ENCODE measurements around the gene ZSWIM5. TPM values are rescaled to one million over a fixed set of nuclear protein-coding genes. Genes with fewer than 3 reads are reported as not detected.

ZSWIM5 gene
- total and polyA plus RNA-seq, 10 donors: 0.15 to 4.7 (median 2.7) TPM

DNA sequence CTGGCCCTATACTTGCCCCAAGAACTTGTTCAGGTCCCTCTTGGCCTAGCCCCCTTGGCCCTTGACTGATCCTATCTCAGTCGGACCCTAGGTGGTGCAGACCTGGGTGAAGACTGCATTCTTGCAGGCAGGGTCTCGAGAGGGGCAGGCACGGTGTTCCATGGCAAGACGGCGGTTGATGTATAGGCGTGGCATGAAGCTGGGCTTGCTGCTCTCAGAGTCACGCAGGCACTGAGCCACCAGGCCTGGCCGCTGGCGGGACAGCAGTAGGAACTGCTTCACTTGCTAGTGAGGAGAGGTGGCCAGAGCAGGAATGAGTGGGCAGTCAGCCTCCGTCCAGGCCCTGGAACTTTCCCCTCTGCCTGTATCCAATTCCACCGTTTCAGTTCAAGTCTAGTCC is 199.1 kb downstream of the ZSWIM5 start:
- Histone ChIP-seq H3K36me3 (peaks cover 2 to 76% (median 73%) of the 10 kb centered on the region in 6 donors), H3K4me1 (peaks cover 18 to 36% (median 28%) of the 10 kb centered on the region in 6 donors), H3K4me3 (no peak overlapping the region), H3K27me3 (replicated peaks in 1 of 7) (no peaks in the 10 kb centered on the region), H3K9me3 (no peaks in the 10 kb centered on the region), H3K27ac (no peak overlapping the region)
- no peak for TF ChIP-seq POLR2A (IDR thresholded peaks at IDR 0.05)
- no peak for TF ChIP-seq POLR2AphosphoS5 (IDR thresholded peaks at IDR 0.05)
- TF ChIP-seq, protein P1, sequence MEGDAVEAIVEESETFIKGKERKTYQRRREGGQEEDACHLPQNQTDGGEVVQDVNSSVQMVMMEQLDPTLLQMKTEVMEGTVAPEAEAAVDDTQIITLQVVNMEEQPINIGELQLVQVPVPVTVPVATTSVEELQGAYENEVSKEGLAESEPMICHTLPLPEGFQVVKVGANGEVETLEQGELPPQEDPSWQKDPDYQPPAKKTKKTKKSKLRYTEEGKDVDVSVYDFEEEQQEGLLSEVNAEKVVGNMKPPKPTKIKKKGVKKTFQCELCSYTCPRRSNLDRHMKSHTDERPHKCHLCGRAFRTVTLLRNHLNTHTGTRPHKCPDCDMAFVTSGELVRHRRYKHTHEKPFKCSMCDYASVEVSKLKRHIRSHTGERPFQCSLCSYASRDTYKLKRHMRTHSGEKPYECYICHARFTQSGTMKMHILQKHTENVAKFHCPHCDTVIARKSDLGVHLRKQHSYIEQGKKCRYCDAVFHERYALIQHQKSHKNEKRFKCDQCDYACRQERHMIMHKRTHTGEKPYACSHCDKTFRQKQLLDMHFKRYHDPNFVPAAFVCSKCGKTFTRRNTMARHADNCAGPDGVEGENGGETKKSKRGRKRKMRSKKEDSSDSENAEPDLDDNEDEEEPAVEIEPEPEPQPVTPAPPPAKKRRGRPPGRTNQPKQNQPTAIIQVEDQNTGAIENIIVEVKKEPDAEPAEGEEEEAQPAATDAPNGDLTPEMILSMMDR (IDR thresholded peaks at IDR 0.05 in 8 of 11, conservative IDR thresholded peaks at IDR 0.05 in 3 of 11): no peak
- WGBS, 5 donors: 83 to 91% (median 85%) methylated on average over 11 of the region's 11 CpGs
- no peak for DNase-seq
- intact Hi-C loops (cut with DNase I; ENCODE audit: low total_unique reads): no loop called here

DNA sequence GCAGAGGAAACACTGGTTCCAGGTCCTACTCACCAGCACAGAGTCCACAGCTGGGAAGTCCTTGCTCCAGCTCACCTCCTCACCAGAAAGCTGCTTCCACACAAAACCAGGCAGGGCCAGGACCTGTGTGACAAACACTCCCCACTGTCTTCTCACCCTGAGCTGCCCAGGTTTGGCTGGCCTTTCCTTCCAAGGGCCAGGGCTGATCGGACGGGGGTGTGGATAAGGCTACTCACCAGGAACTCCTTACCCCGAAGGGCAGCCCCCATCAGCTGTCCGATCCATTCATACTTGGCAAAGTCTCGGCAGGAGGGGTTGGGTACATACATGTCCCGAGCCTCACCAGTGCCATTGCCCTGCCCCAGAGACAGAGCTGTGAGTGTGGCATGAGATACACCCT is 200.6 kb downstream of the ZSWIM5 start:
- Histone ChIP-seq H3K4me3 (no peak overlapping the region), H3K9me3 (no peaks in the 10 kb centered on the region), H3K4me1 (peaks cover 12 to 30% (median 21%) of the 10 kb centered on the region in 6 donors), H3K27me3 (replicated peaks in 1 of 7) (no peaks in the 10 kb centered on the region), H3K36me3 (peaks cover 2 to 89% (median 77%) of the 10 kb centered on the region in 6 donors), H3K27ac (no peak overlapping the region)
- TF ChIP-seq POLR2AphosphoS5 (IDR thresholded peaks at IDR 0.05): no peak
- WGBS, 5 donors: 92 to 96% (median 94%) methylated on average over 6 of the region's 6 CpGs
- intact Hi-C loops (cut with DNase I; ENCODE audit: low total_unique reads): no loop called here
- no peak for DNase-seq

DNA sequence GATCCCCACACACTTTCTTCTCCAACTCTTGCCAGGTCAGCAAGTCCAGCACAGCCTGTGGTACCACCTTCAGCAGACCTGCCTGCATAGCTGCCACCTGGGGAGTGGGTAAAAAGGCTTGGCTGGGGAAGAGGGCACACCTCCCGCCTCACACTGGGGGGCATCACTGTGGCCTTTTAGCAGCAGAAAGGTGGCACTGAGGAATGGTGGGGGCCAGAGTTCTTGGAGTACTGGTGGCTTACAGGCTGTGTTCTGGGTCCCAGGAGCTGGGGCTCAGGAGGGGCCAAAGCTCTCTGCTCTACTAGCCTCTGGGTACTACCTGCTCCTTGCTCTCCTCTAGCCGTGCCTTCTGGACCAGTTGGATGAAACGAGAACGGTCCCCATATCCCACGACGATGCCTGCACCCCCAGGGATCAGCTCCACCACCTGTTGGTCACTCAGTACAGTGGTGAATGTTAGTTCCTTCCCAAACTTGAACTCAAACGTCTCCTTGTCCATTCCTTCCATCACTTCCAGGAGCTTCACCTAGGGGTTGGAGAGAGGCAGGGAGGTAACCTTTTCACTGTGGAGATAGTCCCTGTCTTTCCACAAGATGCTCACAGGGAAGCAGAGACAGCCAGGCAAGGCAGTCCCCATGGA is 202.0 kb downstream of the ZSWIM5 start:
- no peak overlapping the region for H3K27ac ChIP-seq
- H3K36me3 ChIP-seq: peaks cover 2 to 84% (median 75%) of the 10 kb centered on the region in 6 donors
- WGBS, 5 donors: 82 to 95% (median 91%) methylated on average over 6 to 7 of the region's 7 CpGs
- no peak overlapping the region for H3K4me3 ChIP-seq
- H3K9me3 ChIP-seq: no peaks in the 10 kb centered on the region
- H3K27me3 ChIP-seq (replicated peaks in 1 of 7): no peaks in the 10 kb centered on the region
- intact Hi-C loops (cut with DNase I; ENCODE audit: low total_unique reads): no loop called here
- no peak for TF ChIP-seq POLR2A (IDR thresholded peaks at IDR 0.05)
- TF ChIP-seq POLR2AphosphoS5 (IDR thresholded peaks at IDR 0.05): no peak
- TF ChIP-seq, protein P1 (IDR thresholded peaks at IDR 0.05 in 8 of 11, conservative IDR thresholded peaks at IDR 0.05 in 3 of 11): no peak
- no peak for DNase-seq
- peaks cover under 1 to 22% (median 14%) of the 10 kb centered on the region in 6 donors for H3K4me1 ChIP-seq

DNA sequence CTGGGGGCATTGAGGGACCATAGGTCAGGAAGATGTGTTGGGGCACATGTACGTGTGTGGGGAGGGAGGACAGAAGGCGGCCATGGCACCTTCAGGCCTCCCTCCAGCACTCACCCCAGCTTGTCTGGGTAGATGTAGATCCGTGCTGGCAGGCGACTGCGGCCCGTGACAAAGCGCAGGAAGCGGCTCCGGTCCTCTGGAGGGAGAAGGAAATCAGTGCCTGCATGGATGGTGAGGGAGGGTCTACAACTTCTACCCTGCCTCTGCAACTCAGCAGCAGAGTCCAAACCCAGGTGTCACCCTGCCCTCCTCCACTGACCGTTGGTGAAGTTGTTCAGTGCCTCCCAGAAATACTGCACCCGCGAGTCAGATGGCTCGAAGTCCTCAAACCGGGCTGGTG is 202.7 kb downstream of the ZSWIM5 start:
- H3K27me3 ChIP-seq (replicated peaks in 1 of 7): no peaks in the 10 kb centered on the region
- H3K27ac ChIP-seq: no peak overlapping the region
- intact Hi-C loops (cut with DNase I; ENCODE audit: low total_unique reads): no loop called here
- no peak overlapping the region for H3K4me3 ChIP-seq
- peaks cover 0 to 16% (median 8%) of the 10 kb centered on the region in 6 donors for H3K4me1 ChIP-seq
- WGBS, 5 donors: 90 to 96% (median 94%) methylated on average over 14 of the region's 14 CpGs
- DNase-seq: no peak
- TF ChIP-seq POLR2AphosphoS5 (IDR thresholded peaks at IDR 0.05) (no peak), POLR2A (IDR thresholded peaks at IDR 0.05) (no peak)
- TF ChIP-seq, protein P1 (IDR thresholded peaks at IDR 0.05 in 8 of 11, conservative IDR thresholded peaks at IDR 0.05 in 3 of 11): no peak
- H3K36me3 ChIP-seq: peaks cover 2 to 78% (median 70%) of the 10 kb centered on the region in 6 donors
- H3K9me3 ChIP-seq: no peaks in the 10 kb centered on the region
